ENCODE data around the gene TAF6. TPM values are rescaled to one million over a fixed set of nuclear protein-coding genes. Genes with fewer than 3 reads are reported as not detected.
A peak's percentile ranks its signal among the peaks of the same experiment; 100 is the strongest.

TAF6 gene
- total and polyA plus RNA-seq, 9 of the 15 experiments (the other 6 are each of a cell fraction or from before 2014, with no cell fraction given), result 0.78 to 78.7 (median 21.3) TPM

- TF ChIP-seq AFF4 (CRISPR knock-in tag; IDR thresholded peaks at IDR 0.05) (0 out of 2 replicates have a peak, but pooled peaks have one; percentile 18), ZNF512 (tag; IDR thresholded peaks at IDR 0.05) (no peak), RBM25 (IDR thresholded peaks at IDR 0.05; ENCODE audit: low read depth, low read length, severe bottlenecking) (peak; percentile 93), ZEB2 (IDR thresholded peaks at IDR 0.05) (peak; percentile 30; the same call in 1 of the 2 replicates), E2F5 (CRISPR knock-in tag; IDR thresholded peaks at IDR 0.05) (no peak), ZFP91 (CRISPR knock-in tag; IDR thresholded peaks at IDR 0.05) (no peak), DDX20 (tag; IDR thresholded peaks at IDR 0.05; ENCODE audit: low read depth) (no peak), POLR2H (tag; IDR thresholded peaks at IDR 0.05; ENCODE audit: low read depth) (no peak), KLF6 (CRISPR knock-in tag; IDR thresholded peaks at IDR 0.05; ENCODE audit: borderline replicate concordance) (0 out of 2 replicates have a peak, but pooled peaks have one; percentile 73), ZNF57 (CRISPR knock-in tag; IDR thresholded peaks at IDR 0.05) (0 out of 2 replicates have a peak, but pooled peaks have one; percentile 39), GATAD2A (IDR thresholded peaks at IDR 0.05) (peak; percentile 27; the same call in 1 of the 2 replicates), PRMT5 (CRISPR knock-in tag; IDR thresholded peaks at IDR 0.05) (0 out of 2 replicates have a peak, but pooled peaks have one; percentile 28), MXI1 (IDR thresholded peaks at IDR 0.05; ENCODE audit: low read depth, low read length) (no peak), CAMTA2 (CRISPR knock-in tag; conservative IDR thresholded peaks at IDR 0.05) (no peak), ZHX1 (conservative IDR thresholded peaks at IDR 0.05; ENCODE audit: low read length) (peak; percentile 26; the same call in 1 of the 2 replicates), MAFF (IDR thresholded peaks at IDR 0.05; ENCODE audit: low read length) (peak; percentile 38; the same call in 1 of the 2 replicates)
Measured at GRCh38 chr7:100126931-100127865, 8.0 kb upstream of the TAF6 start, which contains the start of gene MBLAC1 (continued).

Measured in K562 (cell line).